ENCODE results near the gene CDKAL1.
"Not testable (repeated sequence)": the region's sequence is repeated elsewhere in the genome, so short reads cannot be mapped to it uniquely, and the experiment has no call there.

Gene CDKAL1

DNA sequence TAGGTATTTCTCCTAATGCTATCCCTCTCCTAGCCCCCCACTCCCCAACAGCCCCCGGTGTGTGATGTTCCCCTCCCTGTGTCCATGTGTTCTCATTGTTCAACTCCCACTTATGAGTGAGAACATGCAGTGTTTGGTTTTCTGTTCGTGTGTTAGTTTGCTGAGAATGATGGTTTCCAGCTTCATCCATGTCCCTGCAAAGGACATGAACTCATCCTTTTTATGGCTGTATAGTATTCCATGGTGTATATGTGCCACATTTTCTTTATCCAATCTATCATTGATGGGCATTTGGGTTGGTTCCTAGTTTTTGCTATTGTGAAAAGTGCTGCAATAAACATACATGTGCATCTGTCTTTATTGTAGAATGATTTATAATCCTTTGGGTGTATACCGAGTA lies 56.2 kb downstream of the CDKAL1 start:
- H3K27me3 ChIP-seq (ENCODE audit: control insufficient read depth, insufficient read depth, low read length); H3K4me3 ChIP-seq (ENCODE audit: low read length); DNase-seq (ENCODE audit: low read depth, low spot score); H3K4me1 ChIP-seq (ENCODE audit: control insufficient read depth, insufficient read depth, low read length); H3K9me3 ChIP-seq (ENCODE audit: control insufficient read depth, insufficient read depth, low read length); H3K27ac ChIP-seq (ENCODE audit: low read length); H3K36me3 ChIP-seq (ENCODE audit: control insufficient read depth, insufficient read depth, low read length): not testable (repeated sequence)
- no CpG with 5 or more reads among the region's 3 CpGs for WGBS (ENCODE audit: insufficient coverage, insufficient read length)

DNA sequence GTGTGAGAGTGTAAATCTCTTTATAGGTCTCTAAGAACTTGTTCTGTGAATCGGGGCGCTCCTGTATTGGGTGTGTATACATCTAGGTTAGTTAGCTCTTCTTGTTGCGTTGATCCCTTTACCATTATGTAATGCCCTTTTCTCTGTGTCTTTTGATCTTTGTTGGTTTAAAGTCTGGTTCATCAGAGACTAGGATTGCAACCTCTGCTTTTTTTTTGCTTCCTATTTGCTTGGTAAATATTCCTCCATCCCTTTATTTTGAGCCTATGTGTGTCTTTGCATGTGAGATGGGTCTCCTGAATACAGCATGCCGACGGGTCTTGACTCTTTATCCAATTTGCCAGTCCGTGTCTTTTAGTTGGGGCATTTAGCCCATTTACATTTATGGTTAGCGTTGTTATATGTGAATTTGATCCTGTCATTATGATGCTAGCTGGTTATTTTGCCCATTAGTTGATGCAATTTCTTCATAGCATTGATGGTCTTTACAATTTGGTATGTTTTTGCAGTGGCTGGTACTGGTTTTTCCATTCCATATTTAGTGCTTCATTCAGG lies 60.1 kb downstream of the CDKAL1 start:
- WGBS (ENCODE audit: insufficient coverage, insufficient read length): no CpG with 5 or more reads among the region's 7 CpGs
- H3K36me3 ChIP-seq (ENCODE audit: control insufficient read depth, insufficient read depth, low read length); H3K27ac ChIP-seq (ENCODE audit: low read length); H3K27me3 ChIP-seq (ENCODE audit: control insufficient read depth, insufficient read depth, low read length); H3K9me3 ChIP-seq (ENCODE audit: control insufficient read depth, insufficient read depth, low read length); H3K4me1 ChIP-seq (ENCODE audit: control insufficient read depth, insufficient read depth, low read length); DNase-seq (ENCODE audit: low read depth, low spot score); H3K4me3 ChIP-seq (ENCODE audit: low read length): not testable (repeated sequence)

GRCh38 chr6:20599302-20600051 lies 65.2 kb downstream of the CDKAL1 start:
- Histone ChIP-seq H3K4me3 (ENCODE audit: low read length) (no peak overlapping the region), H3K9me3 (ENCODE audit: control insufficient read depth, insufficient read depth, low read length) (no peaks in the 10 kb centered on the region), H3K27ac (ENCODE audit: low read length) (no peak overlapping the region), H3K36me3 (ENCODE audit: control insufficient read depth, insufficient read depth, low read length) (no peaks in the 10 kb centered on the region), H3K27me3 (ENCODE audit: control insufficient read depth, insufficient read depth, low read length) (no peaks in the 10 kb centered on the region), H3K4me1 (ENCODE audit: control insufficient read depth, insufficient read depth, low read length) (no peaks in the 10 kb centered on the region)
- no CpG with 5 or more reads among the region's 3 CpGs for WGBS (ENCODE audit: insufficient coverage, insufficient read length)
- no peak for DNase-seq (ENCODE audit: low read depth, low spot score)

DNA sequence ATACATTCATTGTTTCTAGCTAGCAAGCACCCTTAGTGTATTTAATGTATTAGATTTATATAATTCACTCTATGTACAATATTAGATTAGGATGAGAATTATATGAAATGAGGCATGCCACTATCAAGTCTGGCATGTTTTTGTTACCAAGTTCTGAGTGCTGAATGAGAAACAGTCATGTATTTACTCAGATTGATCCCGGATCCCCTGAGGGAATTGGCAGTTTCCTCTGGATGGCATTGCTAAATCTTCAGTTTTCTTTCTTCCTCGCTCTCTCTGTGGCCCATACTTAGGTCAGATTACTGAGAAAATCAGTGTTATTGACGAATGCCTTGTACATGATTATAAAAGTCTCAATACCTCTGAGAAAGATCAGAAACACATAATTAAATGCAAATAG lies 66.6 kb downstream of the CDKAL1 start:
- H3K9me3 ChIP-seq (ENCODE audit: control insufficient read depth, insufficient read depth, low read length): no peaks in the 10 kb centered on the region
- DNase-seq (ENCODE audit: low read depth, low spot score): no peak
- no CpG with 5 or more reads among the region's 3 CpGs for WGBS (ENCODE audit: insufficient coverage, insufficient read length)
- H3K36me3 ChIP-seq (ENCODE audit: control insufficient read depth, insufficient read depth, low read length): no peaks in the 10 kb centered on the region
- H3K4me3 ChIP-seq (ENCODE audit: low read length): no peak overlapping the region
- H3K4me1 ChIP-seq (ENCODE audit: control insufficient read depth, insufficient read depth, low read length): peaks cover 2% of the 10 kb centered on the region; the same call in 1 of the 2 replicates
- no peaks in the 10 kb centered on the region for H3K27me3 ChIP-seq (ENCODE audit: control insufficient read depth, insufficient read depth, low read length)
- no peak overlapping the region for H3K27ac ChIP-seq (ENCODE audit: low read length)

- H3K4me1 ChIP-seq (ENCODE audit: control insufficient read depth, insufficient read depth, low read length): peaks cover 2% of the 10 kb centered on the region; the same call in 1 of the 2 replicates
- H3K27me3 ChIP-seq (ENCODE audit: control insufficient read depth, insufficient read depth, low read length): no peaks in the 10 kb centered on the region
- H3K36me3 ChIP-seq (ENCODE audit: control insufficient read depth, insufficient read depth, low read length): no peaks in the 10 kb centered on the region
- H3K4me3 ChIP-seq (ENCODE audit: low read length): no peak overlapping the region
- H3K9me3 ChIP-seq (ENCODE audit: control insufficient read depth, insufficient read depth, low read length): no peaks in the 10 kb centered on the region
- DNase-seq (ENCODE audit: low read depth, low spot score): no peak
- H3K27ac ChIP-seq (ENCODE audit: low read length): no peak overlapping the region
Measured at GRCh38 chr6:20604159-20604558, 69.9 kb downstream of the CDKAL1 start.

- H3K4me1 ChIP-seq (ENCODE audit: control insufficient read depth, insufficient read depth, low read length): peaks cover 2% of the 10 kb centered on the region; the same call in 1 of the 2 replicates
- no CpG with 5 or more reads among the region's 1 CpG for WGBS (ENCODE audit: insufficient coverage, insufficient read length)
- no peaks in the 10 kb centered on the region for H3K36me3 ChIP-seq (ENCODE audit: control insufficient read depth, insufficient read depth, low read length)
- DNase-seq (ENCODE audit: low read depth, low spot score): no peak
- H3K27ac ChIP-seq (ENCODE audit: low read length): no peak overlapping the region
- no peaks in the 10 kb centered on the region for H3K9me3 ChIP-seq (ENCODE audit: control insufficient read depth, insufficient read depth, low read length)
- H3K4me3 ChIP-seq (ENCODE audit: low read length): no peak overlapping the region
- no peaks in the 10 kb centered on the region for H3K27me3 ChIP-seq (ENCODE audit: control insufficient read depth, insufficient read depth, low read length)
Measured at GRCh38 chr6:20605061-20605460, 70.8 kb downstream of the CDKAL1 start.

GRCh38 chr6:20605581-20605980 lies 71.3 kb downstream of the CDKAL1 start:
- no peak for DNase-seq (ENCODE audit: low read depth, low spot score)
- Histone ChIP-seq H3K36me3 (ENCODE audit: control insufficient read depth, insufficient read depth, low read length) (no peaks in the 10 kb centered on the region), H3K4me3 (ENCODE audit: low read length) (no peak overlapping the region), H3K27ac (ENCODE audit: low read length) (no peak overlapping the region), H3K27me3 (ENCODE audit: control insufficient read depth, insufficient read depth, low read length) (no peaks in the 10 kb centered on the region), H3K9me3 (ENCODE audit: control insufficient read depth, insufficient read depth, low read length) (no peaks in the 10 kb centered on the region), H3K4me1 (ENCODE audit: control insufficient read depth, insufficient read depth, low read length) (peaks cover 2% of the 10 kb centered on the region; the same call in 1 of the 2 replicates)
- WGBS (ENCODE audit: insufficient coverage, insufficient read length): no CpG with 5 or more reads among the region's 3 CpGs

GRCh38 chr6:20606831-20607230 lies 72.6 kb downstream of the CDKAL1 start:
- WGBS (ENCODE audit: insufficient coverage, insufficient read length): no CpG with 5 or more reads among the region's 1 CpG
- H3K36me3 ChIP-seq (ENCODE audit: control insufficient read depth, insufficient read depth, low read length): no peaks in the 10 kb centered on the region
- H3K4me3 ChIP-seq (ENCODE audit: low read length): no peak overlapping the region
- H3K9me3 ChIP-seq (ENCODE audit: control insufficient read depth, insufficient read depth, low read length): no peaks in the 10 kb centered on the region
- peaks cover 2% of the 10 kb centered on the region; the same call in 1 of the 2 replicates for H3K4me1 ChIP-seq (ENCODE audit: control insufficient read depth, insufficient read depth, low read length)
- DNase-seq (ENCODE audit: low read depth, low spot score): no peak
- no peak overlapping the region for H3K27ac ChIP-seq (ENCODE audit: low read length)
- H3K27me3 ChIP-seq (ENCODE audit: control insufficient read depth, insufficient read depth, low read length): no peaks in the 10 kb centered on the region

DNA sequence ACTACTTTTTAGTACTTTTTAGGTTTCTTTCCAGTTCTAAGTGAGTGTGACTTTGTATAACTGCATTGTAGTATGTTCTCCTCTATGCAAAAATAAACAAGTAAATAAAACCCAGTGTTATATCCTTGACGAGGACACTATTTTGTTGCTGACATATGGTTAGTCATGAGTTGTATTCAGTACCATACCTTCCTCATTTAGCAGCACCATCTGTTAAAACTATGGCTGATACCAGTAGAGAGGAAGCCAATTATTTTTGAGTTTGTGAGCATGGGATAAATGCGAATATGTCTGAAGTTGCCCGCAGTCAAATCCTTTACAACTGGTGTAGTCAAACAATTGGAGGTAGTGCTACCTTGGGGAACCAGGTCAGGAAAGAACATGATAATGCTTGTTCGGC lies 74.1 kb downstream of the CDKAL1 start:
- no CpG with 5 or more reads among the region's 4 CpGs for WGBS (ENCODE audit: insufficient coverage, insufficient read length)
- H3K4me3 ChIP-seq (ENCODE audit: low read length): no peak overlapping the region
- peaks cover 2% of the 10 kb centered on the region; the same call in 1 of the 2 replicates for H3K4me1 ChIP-seq (ENCODE audit: control insufficient read depth, insufficient read depth, low read length)
- no peaks in the 10 kb centered on the region for H3K27me3 ChIP-seq (ENCODE audit: control insufficient read depth, insufficient read depth, low read length)
- no peaks in the 10 kb centered on the region for H3K36me3 ChIP-seq (ENCODE audit: control insufficient read depth, insufficient read depth, low read length)
- no peaks in the 10 kb centered on the region for H3K9me3 ChIP-seq (ENCODE audit: control insufficient read depth, insufficient read depth, low read length)
- no peak overlapping the region for H3K27ac ChIP-seq (ENCODE audit: low read length)
- no peak for DNase-seq (ENCODE audit: low read depth, low spot score)

DNA sequence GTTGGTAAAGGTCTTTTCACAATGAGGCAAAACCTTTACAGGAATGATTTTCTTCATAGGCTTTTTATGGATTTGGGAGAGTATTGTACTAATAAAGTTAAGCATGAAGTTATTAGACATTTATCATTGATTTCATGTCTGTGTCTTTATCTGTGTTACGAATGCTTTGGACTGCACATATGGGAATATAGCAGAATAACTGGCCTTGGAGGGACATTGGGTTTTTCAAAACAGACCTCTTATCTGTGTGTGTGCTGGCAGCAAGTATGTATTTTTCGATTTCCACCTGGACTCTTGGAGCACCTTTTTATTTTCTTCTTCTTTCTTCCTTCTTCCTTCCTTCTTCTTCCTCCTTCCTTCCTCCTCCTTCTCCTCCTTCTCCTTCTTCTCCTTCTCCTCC lies 74.6 kb downstream of the CDKAL1 start:
- Histone ChIP-seq H3K4me1 (ENCODE audit: control insufficient read depth, insufficient read depth, low read length) (peaks cover 2% of the 10 kb centered on the region; the same call in 1 of the 2 replicates), H3K27me3 (ENCODE audit: control insufficient read depth, insufficient read depth, low read length) (no peaks in the 10 kb centered on the region), H3K4me3 (ENCODE audit: low read length) (no peak overlapping the region), H3K9me3 (ENCODE audit: control insufficient read depth, insufficient read depth, low read length) (no peaks in the 10 kb centered on the region), H3K36me3 (ENCODE audit: control insufficient read depth, insufficient read depth, low read length) (no peaks in the 10 kb centered on the region), H3K27ac (ENCODE audit: low read length) (no peak overlapping the region)
- DNase-seq (ENCODE audit: low read depth, low spot score): no peak
- WGBS (ENCODE audit: insufficient coverage, insufficient read length): no CpG with 5 or more reads among the region's 2 CpGs

GRCh38 chr6:20609924-20610323 lies 75.7 kb downstream of the CDKAL1 start:
- H3K4me1 ChIP-seq (ENCODE audit: control insufficient read depth, insufficient read depth, low read length): not testable (repeated sequence)
- no CpG with 5 or more reads among the region's 2 CpGs for WGBS (ENCODE audit: insufficient coverage, insufficient read length)

More at GRCh38 chr6:20609924-20610323, 75.7 kb downstream of the CDKAL1 start:
- DNase-seq (ENCODE audit: low read depth, low spot score); H3K4me3 ChIP-seq (ENCODE audit: low read length); H3K27ac ChIP-seq (ENCODE audit: low read length); H3K27me3 ChIP-seq (ENCODE audit: control insufficient read depth, insufficient read depth, low read length); H3K9me3 ChIP-seq (ENCODE audit: control insufficient read depth, insufficient read depth, low read length); H3K36me3 ChIP-seq (ENCODE audit: control insufficient read depth, insufficient read depth, low read length): not testable (repeated sequence)

All from iPS DF 6.9 (cell line).